ENCODE measurements around the gene CACNA2D1.

Gene CACNA2D1

GRCh38 chr7:81929386-81929785, 514.2 kb downstream of the CACNA2D1 start:
- no peak for DNase-seq

GRCh38 chr7:81926154-81926553, 517.4 kb downstream of the CACNA2D1 start:
- DNase-seq: no peak

- DNase-seq: no peak
These were observed 518.0 kb downstream of the CACNA2D1 start for GRCh38 chr7:81925530-81925929.

- no peak for DNase-seq
These were observed 519.1 kb downstream of the CACNA2D1 start for GRCh38 chr7:81924494-81924893.

GRCh38 chr7:81919494-81919893, 524.1 kb downstream of the CACNA2D1 start:
- DNase-seq: no peak

GRCh38 chr7:81908220-81908619, 535.4 kb downstream of the CACNA2D1 start:
- DNase-seq: no peak

- no peak for DNase-seq
These were observed 540.5 kb downstream of the CACNA2D1 start for GRCh38 chr7:81903115-81903514.

- DNase-seq: no peak
These were observed 541.0 kb downstream of the CACNA2D1 start for GRCh38 chr7:81902536-81902935.

All from NCI-H524 treated with DMSO at 0.1 percent for 48 hours (cell line).